K562 (cell line): Measurements from ENCODE around the gene CSF2RB. TPM values are rescaled to one million over a fixed set of nuclear protein-coding genes. Genes with fewer than 3 reads are reported as not detected.

Experiments used
- ATAC-seq: fragments of 200-7000 bp; cut with Tn5 transposase; 3 replicates; pipeline ENCODE4 v1.9.1; 2020; ENCODE audit warnings: moderate library complexity
- BruUV-seq: library from RNA; stranded (reverse); fragments of 400-500 nt; replicated peaks from 2 replicates; lab custom pipeline; 2021; lab: Mats Ljungman, UMichigan
- CTCF ChIA-PET: fragments of 300-600 bp; formaldehyde crosslinking; extraction: SDS; loops from one replicate; lab custom pipeline; 2021; ENCODE audit warnings: low intra/inter-chr PET ratio; lab: Yijun Ruan, JAX
- POLR2A ChIA-PET: fragments of 300-600, 350-650 bp; sonication (Branson Sonifier 250); formaldehyde crosslinking; extraction: SDS; loops from one replicate; lab custom pipeline; 2021; ENCODE audit warnings: antibody characterized with exemption, inconsistent platforms; lab: Yijun Ruan, JAX
- DNase-seq, 4 experiments: peaks; one replicate each; pipeline versions ENCODE4 v3.0.0 to v3.0.0-alpha.2; 2011 to 2018; ENCODE audit warnings: low spot score in 3 of 4, mixed read lengths in 3 of 4; ENCODE audit errors: extremely low read depth in 1 of 4
- FAIRE-seq: peaks from 2 replicates; lab custom pipeline; 2011; peaks lifted over from hg19 to GRCh38; lab: Jason Lieb, UNC
- H2AFZ ChIP-seq: 2 replicates; pipeline ENCODE4 v1.6.0; 2011; ENCODE audit warnings: low read depth, low read length, control low read depth, inconsistent platforms
- H3K27ac ChIP-seq: fragments of 200-600 bp; 3 replicates; pipeline ENCODE4 v1.8.0; 2011; ENCODE audit warnings: low read depth, mild to moderate bottlenecking, control low read depth, inconsistent platforms, low read length, moderate library complexity, mixed read lengths; ENCODE audit errors: extremely low read depth
- H3K27me3 ChIP-seq, 2 experiments: fragments of 300-600 bp in 1 of 2; 2 replicates in 1 of 2; 3 replicates in 1 of 2; pipeline versions ENCODE4 v1.6.0 to v1.8.0; 2011; ENCODE audit warnings: inconsistent platforms in 2 of 2, low read length in 2 of 2, mild to moderate bottlenecking in 1 of 2, mixed read lengths in 1 of 2, moderate library complexity in 1 of 2; ENCODE audit not compliant: control insufficient read depth in 2 of 2, insufficient read depth in 2 of 2
- H3K36me3 ChIP-seq: fragments of 300-600 bp; 3 replicates; pipeline ENCODE4 v1.8.0; 2011; ENCODE audit warnings: mild to moderate bottlenecking, low read length, inconsistent platforms; ENCODE audit not compliant: control insufficient read depth, insufficient read depth
- H3K4me1 ChIP-seq, 2 experiments: fragments of 200-600 bp in 1 of 2; replicated peaks in 1 of 2; 2 replicates in 1 of 2; 3 replicates in 1 of 2; pipeline versions ENCODE4 v1.5.1 to v1.8.0; 2011; ENCODE audit warnings: inconsistent platforms in 2 of 2, low read length in 2 of 2, mild to moderate bottlenecking in 1 of 2, mixed read lengths in 1 of 2, moderate library complexity in 1 of 2; ENCODE audit not compliant: control insufficient read depth in 2 of 2, insufficient read depth in 2 of 2
- H3K4me2 ChIP-seq: 2 replicates; pipeline ENCODE4 v1.6.1; 2011; ENCODE audit warnings: low read length, control low read depth, inconsistent platforms, mixed read lengths; ENCODE audit not compliant: insufficient read depth
- H3K4me3 ChIP-seq: fragments of 200-600 bp; sonication (generic), shearing (Covaris generic); 2 replicates; pipeline ENCODE4 v1.5.1; 2016; ENCODE audit warnings: control low read depth, inconsistent platforms
- H3K79me2 ChIP-seq: fragments of 200-600 bp; 3 replicates; pipeline ENCODE4 v1.8.0; 2011; ENCODE audit warnings: low read length, inconsistent platforms; ENCODE audit not compliant: control insufficient read depth, insufficient read depth
- H3K9ac ChIP-seq, 2 experiments: 2 replicates each; pipeline versions ENCODE4 v1.6.0 to v1.6.1; 2011; ENCODE audit warnings: low read depth in 2 of 2, low read length in 2 of 2, control low read depth in 1 of 2, inconsistent platforms in 1 of 2, mild to moderate bottlenecking in 1 of 2, mixed read lengths in 1 of 2; ENCODE audit not compliant: insufficient read depth in 1 of 2
- H3K9me1 ChIP-seq: one replicate; pipeline ENCODE4 v1.6.0; 2011; ENCODE audit warnings: inconsistent platforms, mild to moderate bottlenecking, low read length, moderate library complexity; ENCODE audit not compliant: control insufficient read depth, insufficient read depth
- H3K9me3 ChIP-seq: replicated peaks from 2 replicates; pipeline ENCODE4 v1.5.1; 2011; ENCODE audit warnings: low read depth, low read length, inconsistent platforms; ENCODE audit not compliant: control insufficient read depth, insufficient read depth
- H4K20me1 ChIP-seq: replicated peaks from 2 replicates; pipeline ENCODE4 v1.6.1; 2011; ENCODE audit warnings: low read length, inconsistent platforms, mixed read lengths; ENCODE audit not compliant: control insufficient read depth, insufficient read depth
- ATF7 ChIP-seq: fragments of 450-650 bp; IDR thresholded peaks from 2 replicates; pipeline ENCODE4 v1.7.1; 2014; ENCODE audit warnings: mild to moderate bottlenecking, moderate library complexity
- BCOR ChIP-seq: fragments of 450-650 bp; IDR thresholded peaks from 2 replicates; pipeline ENCODE4 v1.6.1; 2016
- EHMT2 ChIP-seq: fragments of 450-650 bp; IDR thresholded peaks from 2 replicates; pipeline ENCODE4 v1.6.1; 2018; ENCODE audit warnings: antibody characterized with exemption
- ERF ChIP-seq: fragments of 450-650 bp; formaldehyde crosslinking; IDR thresholded peaks from 2 replicates; pipeline ENCODE4 v1.4.0; 2020; ENCODE audit warnings: mild to moderate bottlenecking, mixed read lengths
- HCFC1 ChIP-seq: IDR thresholded peaks from 2 replicates; pipeline ENCODE4 v1.6.1; 2012; ENCODE audit warnings: low read depth, low read length, improper control_type of control experiment
- HEY1 ChIP-seq: fragments of 250-450 bp; sonication (Bioruptor Pico); IDR thresholded peaks from 2 replicates; pipeline ENCODE4 v1.5.0; 2020; ENCODE audit warnings: mild to moderate bottlenecking, moderate library complexity, borderline replicate concordance
- HIVEP1 ChIP-seq: fragments of 250-450 bp; sonication (Bioruptor Pico); IDR thresholded peaks from 2 replicates; pipeline ENCODE4 v1.4.0; 2020; ENCODE audit warnings: mild to moderate bottlenecking
- JUND ChIP-seq, 2 experiments: IDR thresholded peaks; 2 replicates in 1 of 2; 3 replicates in 1 of 2; pipeline ENCODE4 v1.6.1; 2011; ENCODE audit warnings: borderline replicate concordance in 2 of 2, low read depth in 2 of 2, low read length in 2 of 2, improper control_type of control experiment in 1 of 2, missing biosample characterization in 1 of 2, missing genetic modification characterization in 1 of 2, missing genetic modification reagents in 1 of 2
- MYC ChIP-seq, 2 experiments: fragments of 250-450 bp in 1 of 2; sonication (Bioruptor Pico) in 1 of 2; IDR thresholded peaks; 2 replicates each; pipeline versions ENCODE4 v1.5.1 to v1.6.1; 2012 to 2021; ENCODE audit warnings: low read depth in 2 of 2, borderline replicate concordance in 1 of 2, improper control_type of control experiment in 1 of 2, low read length in 1 of 2, mild to moderate bottlenecking in 1 of 2, moderate library complexity in 1 of 2
- RAD21 ChIP-seq, 2 experiments: fragments of 250-450 bp in 1 of 2; fragments of 450-650 bp in 1 of 2; sonication (Bioruptor Pico) in 1 of 2; formaldehyde crosslinking in 1 of 2; IDR thresholded peaks in 1 of 2; conservative IDR thresholded peaks in 1 of 2; 2 replicates each; pipeline versions ENCODE4 v1.4.0 to v1.8.0; 2020 to 2022; ENCODE audit warnings: mild to moderate bottlenecking in 2 of 2, moderate library complexity in 1 of 2
- RBM14 ChIP-seq: fragments of 200-400 bp; formaldehyde crosslinking; IDR thresholded peaks from 2 replicates; pipeline ENCODE4 v1.6.1; 2018; ENCODE audit warnings: low read depth, mild to moderate bottlenecking, low read length, moderate library complexity, borderline replicate concordance; ENCODE audit not compliant: insufficient read depth
- STAT5A ChIP-seq: IDR thresholded peaks from 2 replicates; pipeline ENCODE4 v1.6.1; 2012; ENCODE audit warnings: low read length, inconsistent platforms, borderline replicate concordance
- TCF7L2 ChIP-seq: fragments of 150-350 bp; IDR thresholded peaks from 2 replicates; pipeline ENCODE4 v1.6.1; 2016; ENCODE audit warnings: low read depth, mild to moderate bottlenecking, low read length, moderate library complexity
- ZNF140 ChIP-seq: fragments of 250-450 bp; sonication (Bioruptor Pico); IDR thresholded peaks from 2 replicates; pipeline ENCODE4 v1.8.0; 2021; ENCODE audit warnings: moderate library complexity, mild to moderate bottlenecking, inconsistent platforms
- ZNF217 ChIP-seq: sonication (generic); formaldehyde crosslinking; IDR thresholded peaks from 2 replicates; pipeline ENCODE4 v1.8.0; 2022; ENCODE audit warnings: mild to moderate bottlenecking, missing genetic modification reagents
- ZNF253 ChIP-seq: fragments of 250-450 bp; sonication (Bioruptor Pico); conservative IDR thresholded peaks from 2 replicates; pipeline ENCODE4 v1.6.1; 2021; ENCODE audit warnings: mild to moderate bottlenecking
- ZNF431 ChIP-seq: sonication (generic); formaldehyde crosslinking; IDR thresholded peaks from 2 replicates; pipeline ENCODE4 v1.8.0; 2022; ENCODE audit warnings: mild to moderate bottlenecking, missing genetic modification reagents
- ZNF586 ChIP-seq: fragments of 450-650 bp; formaldehyde crosslinking; conservative IDR thresholded peaks from 2 replicates; pipeline ENCODE4 v1.4.0; 2020; ENCODE audit warnings: mild to moderate bottlenecking, moderate library complexity
- ZNF699 ChIP-seq: fragments of 250-450 bp; sonication (Bioruptor Pico); IDR thresholded peaks from 2 replicates; pipeline ENCODE4 v1.8.0; 2021; ENCODE audit warnings: mild to moderate bottlenecking, moderate library complexity; ENCODE audit not compliant: insufficient replicate concordance
- WGBS: fragments of 100-300 bp; shearing (Covaris generic); methylation state at CpG from one replicate; pipeline ENCODE4 v1.1.6; 2016; ENCODE audit warnings: low coverage, mixed read lengths; ENCODE audit not compliant: insufficient coverage; ENCODE audit errors: missing lambda C conversion rate; 5-methylcytosine and 5-hydroxymethylcytosine counted together
- in situ Hi-C: fragments of 300-500 bp; cut with MboI; formaldehyde crosslinking; loops from 4 replicates; pipeline ENCODE4 v1.15.0; 2018; ENCODE audit warnings: inconsistent platforms, mixed read lengths
- intact Hi-C: fragments of 100-400 bp; cut with micrococcal nuclease; formaldehyde crosslinking; loops from 2 replicates; pipeline ENCODE4 v1.14.2; 2022
- polyA plus RNA-seq, 8 experiments: library from polyadenylated mRNA; depleted of rRNA in 4 of 8; stranded (reverse) in 5 of 8; unstranded in 3 of 8; fragments of >200 nt; fragmentation: Nextera tagmentation in 2 of 8; fragmentation: Illumina TruSeq in 1 of 8; extraction: Ambion mirVana in 2 of 8; extraction: Trizol in 1 of 8; gene quantifications; 2 replicates each; pipeline versions ENCODE4 v1.2.1 to v1.2.3, GENCODE V29; 2011 to 2014; ENCODE audit warnings: inconsistent platforms in 1 of 8, missing spikeins in 1 of 8
- total RNA-seq, 7 experiments: library from RNA; depleted of rRNA in 6 of 7; stranded (reverse); fragments of >200 nt in 6 of 7; fragmentation: Illumina TruSeq in 2 of 7; extraction: Trizol in 2 of 7; gene quantifications; 2 replicates each; pipeline versions ENCODE4 v1.2.1 to v1.2.3, GENCODE V29; 2011 to 2021; ENCODE audit warnings: low replicate concordance in 1 of 7

The CSF2RB gene
- total and polyA plus RNA-seq, 9 of the 15 experiments (the other 6 are each of a cell fraction or from before 2014, with no cell fraction given) = 0.04 to 1.0 (median 0.36) TPM

DNA sequence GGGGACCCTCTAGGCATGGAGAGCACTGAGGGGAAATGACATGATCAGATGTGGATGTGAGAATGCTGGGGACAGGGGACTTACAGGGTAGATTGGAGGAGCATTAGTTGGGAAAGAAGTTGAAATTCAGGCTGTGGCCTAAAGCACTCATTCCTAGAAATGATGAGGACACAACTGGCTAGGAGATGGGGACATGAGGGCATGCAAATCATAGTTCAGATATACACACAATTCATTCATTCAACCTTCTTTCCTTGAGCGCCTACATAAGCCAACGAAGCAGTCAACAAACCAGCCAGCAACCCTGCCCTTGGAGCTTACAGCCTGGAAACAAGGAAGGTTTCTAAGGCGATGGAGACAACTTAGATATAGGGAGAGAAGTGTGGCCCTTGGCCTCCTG lies 14.2 kb downstream of the CSF2RB start:
- no peak for FAIRE-seq
- Histone ChIP-seq H3K27me3 (peaks cover 0 to 61% of the 10 kb centered on the region in 2 experiments; a peak in 3 of 5 replicates), H2AFZ (no peak overlapping the region), H3K9me1 (peaks cover 2% of the 10 kb centered on the region), H3K36me3 (no peaks in the 10 kb centered on the region), H3K27ac (no peak overlapping the region), H3K9ac (no peak overlapping the region), H3K9me3 (no peaks in the 10 kb centered on the region), H3K4me3 (no peak overlapping the region), H3K4me1 (peaks cover 0 to 3% of the 10 kb centered on the region in 2 experiments; a peak in 2 of 5 replicates), H4K20me1 (no peaks in the 10 kb centered on the region), H3K79me2 (no peaks in the 10 kb centered on the region), H3K4me2 (no peak overlapping the region)
- intact Hi-C loops (no loop called here), in situ Hi-C loops (no loop called here)
- CTCF ChIA-PET = no interaction called here
- 0% methylated on average over 3 of the region's 3 CpGs for WGBS
- TF ChIP-seq ATF7 (no peak), ZNF699 (CRISPR knock-in tag) (no peak), JUND (IDR thresholded peaks at IDR 0.05; ENCODE audit: borderline replicate concordance, low read depth, low read length) (no peak), JUND (tag; IDR thresholded peaks at IDR 0.05; ENCODE audit: borderline replicate concordance, low read depth, low read length) (no peak), ZNF586 (no peak), BCOR (no peak), ZNF217 (CRISPR knock-in tag) (no peak), ZNF253 (CRISPR knock-in tag) (no peak), HCFC1 (no peak), RBM14 (no peak), HIVEP1 (CRISPR knock-in tag) (no peak), ZNF431 (CRISPR knock-in tag) (no peak), ZNF140 (no peak), MYC (IDR thresholded peaks at IDR 0.05; ENCODE audit: low read depth, low read length) (no peak), MYC (CRISPR knock-in tag; IDR thresholded peaks at IDR 0.05; ENCODE audit: borderline replicate concordance, low read depth) (no peak), RAD21 (CRISPR knock-in tag; conservative IDR thresholded peaks at IDR 0.05 in 1 of 2, IDR thresholded peaks at IDR 0.05 in 1 of 2) (no peak), HEY1 (CRISPR knock-in tag) (no peak), STAT5A (no peak), EHMT2 (no peak), ERF (CRISPR knock-in tag) (no peak), TCF7L2 (no peak)
- POLR2A ChIA-PET = interaction anchor here (0.6 kb wide), 1 partner anchor 9 kb away, joined by 3 read pairs; no protein-coding TSS in a partner anchor
- no peak for DNase-seq
- ATAC-seq = no peak
- no TSS peak for BruUV-seq
